ENCODE measurements around the gene ID2. TPM values are rescaled to one million over a fixed set of nuclear protein-coding genes. Genes with fewer than 3 reads are reported as not detected.
A peak's percentile ranks its signal among the peaks of the same experiment; 100 is the strongest.

The ID2 gene
- total and polyA plus RNA-seq, 4 donors, result 149 to 488 (median 245) TPM

GRCh38 chr2:8636041-8636491 is 45.8 kb upstream of the ID2 start:
- TF ChIP-seq REST (IDR thresholded peaks at IDR 0.05) (no peak), FOXA2 (IDR thresholded peaks at IDR 0.05) (no peak), NR2F2 (IDR thresholded peaks at IDR 0.05) (no peak), FOXA1 (IDR thresholded peaks at IDR 0.05) (no peak), SP1 (IDR thresholded peaks at IDR 0.05) (no peak), RAD21 (IDR thresholded peaks at IDR 0.05) (no peak)
- no peaks in the 10 kb centered on the region for H3K9me3 ChIP-seq (ENCODE audit: control insufficient read depth in 4 of 4, low read length in 3 of 4)
- peaks cover 7 to 32% (median 22%) of the 10 kb centered on the region in 4 donors for H3K4me1 ChIP-seq (ENCODE audit: control insufficient read depth in 4 of 4, insufficient read depth in 4 of 4, low read length in 3 of 4)
- H3K4me3 ChIP-seq (ENCODE audit: low read depth in 1 of 3, low read length in 3 of 3), result no peak overlapping the region
- WGBS, result 86% methylated on average over 15 of the region's 15 CpGs
- peak overlapping the region in 1 of 2 donors; percentile 79 for H3K27ac ChIP-seq (ENCODE audit: low read depth in 1 of 2, low read length in 2 of 2)
- no peak overlapping the region for H3K9ac ChIP-seq (ENCODE audit: low read depth in 1 of 2, low read length in 2 of 2)
- no peak for DNase-seq (ENCODE audit: low spot score)
- no peaks in the 10 kb centered on the region for H3K27me3 ChIP-seq (ENCODE audit: control insufficient read depth in 4 of 4, insufficient read depth in 4 of 4, low read length in 3 of 4)
- H3K36me3 ChIP-seq (ENCODE audit: control insufficient read depth in 4 of 4, insufficient read depth in 3 of 4, low read depth in 1 of 4, low read length in 3 of 4), result no peaks in the 10 kb centered on the region

GRCh38 chr2:8636721-8637636 is 44.9 kb upstream of the ID2 start:
- H3K9ac ChIP-seq (ENCODE audit: low read depth in 1 of 2, low read length in 2 of 2), result peak overlapping the region in 1 of 2 donors; percentile 41
- no peak overlapping the region for H3K4me3 ChIP-seq (ENCODE audit: low read depth in 1 of 3, low read length in 3 of 3)
- peak overlapping the region; percentile 52 to 79 for H3K27ac ChIP-seq (ENCODE audit: low read depth in 1 of 2, low read length in 2 of 2)
- H3K27me3 ChIP-seq (ENCODE audit: control insufficient read depth in 4 of 4, insufficient read depth in 4 of 4, low read length in 3 of 4), result no peaks in the 10 kb centered on the region
- H3K9me3 ChIP-seq (ENCODE audit: control insufficient read depth in 4 of 4, low read length in 3 of 4), result no peaks in the 10 kb centered on the region
- no peaks in the 10 kb centered on the region for H3K36me3 ChIP-seq (ENCODE audit: control insufficient read depth in 4 of 4, insufficient read depth in 3 of 4, low read depth in 1 of 4, low read length in 3 of 4)
- TF ChIP-seq ZBTB33 (IDR thresholded peaks at IDR 0.05), result no peak
- TF ChIP-seq FOXA1 (IDR thresholded peaks at IDR 0.05), result no peak
- no peak for TF ChIP-seq MAX (IDR thresholded peaks at IDR 0.05)
- TF ChIP-seq RAD21 (IDR thresholded peaks at IDR 0.05), result peak in 1 of 2 donors; percentile 18
- no peak for TF ChIP-seq HNF4G (IDR thresholded peaks at IDR 0.05)
- peak; percentile 63 for TF ChIP-seq NR2F2 (IDR thresholded peaks at IDR 0.05)
- TF ChIP-seq HNF4A (conservative IDR thresholded peaks at IDR 0.05), result peak in 1 of 2 donors; percentile 28
- TF ChIP-seq JUND (IDR thresholded peaks at IDR 0.05), result no peak
- no peak for TF ChIP-seq CTCF (IDR thresholded peaks at IDR 0.05; ENCODE audit: low read depth, low read length, missing input control)
- no peak for TF ChIP-seq REST (IDR thresholded peaks at IDR 0.05)
- TF ChIP-seq RXRA (IDR thresholded peaks at IDR 0.05), result peak in 1 of 2 donors; percentile 29
- no peak for TF ChIP-seq SP1 (IDR thresholded peaks at IDR 0.05)
- TF ChIP-seq EGR1 (IDR thresholded peaks at IDR 0.05; ENCODE audit: low read depth in 2 of 2), result no peak
- DNase-seq (ENCODE audit: low spot score), result no peak
- H3K4me1 ChIP-seq (ENCODE audit: control insufficient read depth in 4 of 4, insufficient read depth in 4 of 4, low read length in 3 of 4), result peaks cover 7 to 32% (median 22%) of the 10 kb centered on the region in 4 donors
- WGBS, result 66% methylated on average over 16 of the region's 16 CpGs
